Stimulated activated CD4-positive, alpha-beta T cell treated with anti-CD3 and anti-CD28 coated beads, TNF-alpha, amount 100 ng/mL, for 4 hours (primary cell): ENCODE data around the gene COPS4.
A peak's percentile ranks its signal among the peaks of the same experiment; 100 is the strongest.
"Not testable (repeated sequence)": the region's sequence is repeated elsewhere in the genome, so short reads cannot be mapped to it uniquely, and the experiment has no call there.

Experiments used
- DNase-seq, 3 experiments: peaks; one replicate each; pipeline ENCODE4 v3.0.0-alpha.2; 2020; ENCODE audit warnings: low read depth in 3 of 3

COPS4 gene

GRCh38 chr4:83023599-83023998, 11.4 kb upstream of the COPS4 start:
- not testable (repeated sequence) for DNase-seq

- DNase-seq = no peak
Measured at GRCh38 chr4:83024233-83024632, 10.8 kb upstream of the COPS4 start.

- no peak for DNase-seq
Measured at GRCh38 chr4:83025563-83025962, 9.4 kb upstream of the COPS4 start.

- no peak for DNase-seq
Measured at GRCh38 chr4:83028976-83029375, 6.0 kb upstream of the COPS4 start.

DNA sequence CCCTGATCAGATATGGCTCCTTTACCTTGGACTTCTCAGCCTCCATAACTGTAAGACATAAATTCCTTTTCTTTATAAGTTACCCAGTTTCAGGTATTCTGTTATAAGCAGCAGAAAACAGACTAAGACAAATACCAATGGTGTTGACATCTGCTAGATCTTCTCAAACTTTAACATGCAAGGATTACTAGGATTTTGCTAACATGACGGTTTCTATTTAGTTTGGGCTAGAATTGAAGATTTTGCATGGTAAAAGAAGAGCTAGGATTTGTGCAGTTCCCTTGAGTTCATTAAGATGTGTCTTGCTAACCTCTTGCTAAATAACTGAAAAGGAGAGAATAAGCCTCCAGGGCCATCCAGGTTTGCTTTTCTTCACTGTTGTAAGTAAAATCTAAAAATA, 5.3 kb upstream of the COPS4 start:
- no peak for DNase-seq

GRCh38 chr4:83036991-83037665, 2.1 kb downstream of the COPS4 start:
- no peak for DNase-seq

- no peak for DNase-seq
Measured at GRCh38 chr4:83040269-83040668, 5.3 kb downstream of the COPS4 start.

DNA sequence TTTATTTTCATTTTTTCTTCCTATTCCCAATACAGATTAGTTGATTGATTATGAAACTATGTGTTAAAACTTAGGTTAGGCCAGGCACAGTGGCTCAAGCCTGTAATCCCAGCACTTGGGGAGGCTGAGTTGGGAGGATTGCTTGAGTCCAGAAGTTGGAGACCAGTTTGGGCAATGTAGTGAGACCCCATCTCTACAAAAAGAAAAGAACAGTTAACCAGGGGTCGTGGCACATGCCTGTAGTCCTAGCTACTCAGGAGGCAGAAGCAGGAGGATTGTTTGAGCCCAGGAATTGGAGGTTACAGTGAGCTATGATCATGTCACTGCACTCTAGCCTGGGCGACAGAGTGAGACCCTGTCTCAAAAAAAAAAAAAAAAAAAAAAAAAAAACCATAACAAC, 8.2 kb downstream of the COPS4 start:
- not testable (repeated sequence) for DNase-seq

DNA sequence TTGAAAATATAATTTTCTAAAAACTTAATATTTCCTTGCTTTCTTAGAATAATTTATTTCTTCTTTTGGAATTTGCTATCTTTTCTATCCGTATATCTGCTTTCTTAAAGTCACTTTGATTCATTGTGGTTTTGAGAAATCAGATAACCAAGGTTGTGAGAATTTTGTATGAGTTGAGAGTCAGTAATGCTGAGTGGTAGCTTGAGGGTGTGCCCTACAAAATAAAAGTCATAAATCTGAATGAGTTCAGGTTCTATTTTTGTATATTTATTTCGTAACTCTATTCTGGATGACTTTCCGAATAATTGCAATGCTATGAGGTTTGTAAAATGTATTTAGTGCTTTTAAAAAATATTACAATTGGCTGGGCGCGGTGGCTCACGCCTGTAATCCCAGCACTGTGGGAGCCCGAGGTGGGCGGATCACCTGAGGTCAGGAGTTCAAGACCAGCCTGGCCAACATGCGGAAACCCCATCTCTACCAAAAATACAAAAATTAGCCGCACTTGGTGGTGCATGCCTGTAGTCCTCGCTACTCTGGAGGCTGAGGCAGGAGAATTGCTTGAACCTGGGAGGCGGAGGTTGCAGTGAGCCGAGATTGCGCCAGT, 8.9 kb downstream of the COPS4 start:
- DNase-seq = no peak

GRCh38 chr4:83046693-83047473, 11.9 kb downstream of the COPS4 start:
- DNase-seq = no peak

- DNase-seq = not testable (repeated sequence)
Measured at GRCh38 chr4:83048781-83049180, 13.8 kb downstream of the COPS4 start.

DNA sequence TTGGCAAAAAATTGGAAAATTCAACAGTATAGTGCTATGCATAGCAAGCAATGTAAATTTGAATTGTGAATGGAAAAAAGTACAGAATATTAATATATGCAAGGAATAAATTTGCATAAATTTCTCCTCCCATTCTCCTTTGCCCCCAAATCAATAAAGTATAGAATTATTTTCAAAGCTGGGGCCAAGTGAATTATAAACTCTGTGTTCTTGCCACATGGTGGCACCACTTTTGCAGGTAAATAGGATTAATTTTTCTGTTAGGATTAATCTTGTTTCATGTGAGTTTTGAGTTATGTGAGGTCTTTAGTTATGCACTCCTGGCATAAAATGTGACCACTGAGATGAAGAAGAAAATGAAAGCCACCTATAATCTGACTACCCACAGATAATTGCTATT, 19.9 kb downstream of the COPS4 start:
- no peak for DNase-seq

DNA sequence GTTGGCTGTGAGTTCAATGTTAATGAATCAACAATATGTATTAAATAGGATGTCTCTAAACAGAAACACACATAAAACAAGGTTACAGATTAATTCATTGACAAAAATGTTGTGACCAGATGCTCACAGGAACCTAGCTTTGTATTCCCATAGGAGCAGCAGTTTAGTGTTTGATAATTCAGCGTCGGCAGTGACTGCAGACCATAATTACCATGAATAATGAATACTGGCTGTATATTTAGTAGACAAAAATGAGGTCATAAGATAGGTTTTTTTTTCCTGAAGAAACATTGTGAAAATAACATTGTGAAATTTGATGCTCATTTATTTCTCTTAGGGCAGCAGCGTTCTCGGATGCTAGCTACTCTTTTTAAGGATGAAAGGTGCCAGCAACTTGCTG, 27.8 kb downstream of the COPS4 start:
- DNase-seq = no peak

DNA sequence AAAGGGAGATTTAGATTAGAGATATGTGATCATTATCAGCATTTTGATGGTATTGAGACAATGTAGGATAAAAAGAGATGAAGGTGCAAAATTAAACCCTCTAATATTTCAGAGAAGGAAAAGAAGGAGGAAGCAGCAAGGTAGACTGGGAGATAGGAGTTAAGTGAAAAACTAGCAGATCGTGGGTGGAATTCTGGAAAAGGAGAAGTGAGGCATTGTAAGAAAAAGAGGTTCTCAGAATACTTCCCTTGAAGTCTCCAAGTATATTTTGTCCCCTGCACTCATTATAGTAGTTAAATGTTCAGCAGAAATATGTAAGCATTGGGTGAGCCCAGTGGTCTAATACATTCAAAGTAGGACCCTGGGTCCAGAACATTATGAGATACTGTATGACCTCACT, 30.3 kb downstream of the COPS4 start:
- DNase-seq = no peak

DNA sequence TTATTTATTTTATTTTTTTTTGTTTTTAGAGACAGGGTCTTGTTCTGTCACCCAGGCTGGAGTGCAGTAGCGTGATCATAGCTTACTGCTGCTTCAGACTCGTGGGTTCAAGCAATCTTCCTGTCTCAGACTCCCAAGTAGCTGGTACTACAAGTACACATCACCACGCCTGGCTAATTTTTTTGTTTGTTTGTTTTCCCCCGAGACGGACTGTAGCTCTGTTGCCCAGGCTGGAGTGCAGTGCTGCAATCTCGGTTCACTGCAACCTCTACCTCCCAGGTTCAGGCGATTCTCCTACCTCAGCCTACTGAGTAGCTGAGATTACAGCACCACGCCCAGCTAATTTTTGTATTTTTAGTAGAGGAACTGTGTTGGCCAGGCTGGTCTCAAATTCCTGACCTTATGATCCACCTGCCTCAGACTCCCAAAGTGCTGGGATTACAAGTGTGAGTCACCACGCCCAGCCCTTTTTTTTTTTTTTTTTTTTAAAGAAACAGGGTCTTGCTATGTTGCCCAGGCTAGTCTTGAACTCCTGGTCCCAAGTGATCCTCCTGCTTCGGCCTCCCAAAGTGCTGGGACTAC, 32.2 kb downstream of the COPS4 start:
- no peak for DNase-seq

DNA sequence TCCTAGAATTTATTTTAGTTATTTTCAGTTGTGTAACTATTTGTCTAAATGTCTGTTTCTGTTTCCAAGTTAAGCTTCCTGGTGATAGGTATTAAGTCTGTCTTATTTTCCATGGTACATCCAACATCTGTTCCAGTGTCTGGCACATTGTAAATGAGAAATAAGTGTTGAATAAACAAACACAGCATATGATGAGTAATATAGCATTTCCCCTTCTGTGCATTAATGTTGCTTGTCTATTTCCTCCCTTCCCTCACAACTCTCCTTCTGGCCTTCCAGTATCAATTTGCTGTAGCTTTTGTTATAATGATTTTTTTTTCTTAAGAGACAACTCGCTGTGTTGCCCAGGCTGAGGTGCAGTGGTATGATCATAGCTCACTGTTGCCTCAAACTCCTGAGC, 36.1 kb downstream of the COPS4 start:
- no peak for DNase-seq

DNA sequence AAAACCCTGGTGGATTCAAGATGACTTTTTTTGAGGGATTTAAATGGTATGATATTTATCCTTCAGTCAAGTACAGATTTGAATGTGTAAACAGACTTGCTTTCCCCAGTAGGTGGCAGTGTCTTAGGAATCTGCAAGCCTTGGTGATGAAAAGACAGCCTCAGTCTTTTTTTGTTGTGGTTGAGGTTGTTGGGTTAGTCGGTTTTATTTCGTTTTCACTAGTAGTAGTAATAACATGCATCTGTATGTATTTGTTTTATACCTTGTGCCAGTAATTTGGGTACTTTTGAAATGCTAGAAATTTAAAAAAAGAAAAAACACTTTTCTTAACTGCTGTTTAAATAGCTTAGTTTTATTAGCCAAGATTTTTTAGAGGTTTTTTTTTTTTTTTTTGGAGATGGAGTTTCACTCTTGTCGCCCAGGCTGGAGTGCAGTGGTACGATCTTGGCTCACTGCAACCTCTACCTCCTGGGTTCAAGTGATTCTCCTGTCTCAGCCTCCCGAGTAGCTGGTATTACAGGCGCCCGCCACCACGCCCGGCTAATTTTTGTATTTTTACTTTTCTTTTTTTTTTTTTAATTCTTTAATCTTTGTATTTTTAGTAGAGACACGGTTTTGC, 39.2 kb downstream of the COPS4 start:
- DNase-seq = peak in 1 of 3 experiments; percentile 46

GRCh38 chr4:83074783-83075182, 39.8 kb downstream of the COPS4 start:
- not testable (repeated sequence) for DNase-seq

DNA sequence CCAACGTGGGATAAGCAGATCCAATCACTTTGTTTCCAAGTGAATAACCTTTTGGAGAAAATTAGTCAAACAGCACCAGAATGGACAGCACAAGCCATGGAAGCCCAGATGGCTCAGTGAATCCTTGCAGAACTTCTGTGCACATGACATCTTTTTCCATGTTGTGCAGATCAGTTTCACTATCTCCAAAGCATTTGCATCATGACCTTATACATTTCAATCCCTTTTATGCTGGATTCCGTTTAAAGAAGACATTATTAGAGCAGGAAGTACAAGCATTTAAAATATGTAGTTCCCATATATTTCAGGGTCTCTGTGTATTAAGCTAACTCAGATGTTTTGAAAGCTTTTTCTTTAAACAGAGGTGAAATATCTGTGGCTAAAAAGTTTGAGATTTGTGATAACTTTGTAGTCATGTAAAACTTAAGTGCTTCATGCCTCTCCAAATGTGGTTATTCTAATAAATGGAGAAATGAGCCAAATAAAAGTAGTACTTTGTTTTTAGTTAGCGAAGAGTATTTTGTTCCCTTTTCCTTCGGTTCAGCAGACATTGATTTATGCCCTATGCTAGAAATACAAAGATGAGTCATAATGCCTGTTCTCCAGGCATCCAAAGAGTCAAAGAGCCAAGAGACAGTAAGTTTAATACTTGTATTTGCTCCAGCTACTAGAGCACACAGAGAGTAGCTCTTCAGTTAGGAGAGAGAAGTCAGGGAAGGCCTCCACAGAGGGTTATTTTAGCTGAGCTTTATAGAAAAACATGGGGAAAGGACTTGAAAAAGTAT, 40.5 kb downstream of the COPS4 start:
- DNase-seq = no peak

DNA sequence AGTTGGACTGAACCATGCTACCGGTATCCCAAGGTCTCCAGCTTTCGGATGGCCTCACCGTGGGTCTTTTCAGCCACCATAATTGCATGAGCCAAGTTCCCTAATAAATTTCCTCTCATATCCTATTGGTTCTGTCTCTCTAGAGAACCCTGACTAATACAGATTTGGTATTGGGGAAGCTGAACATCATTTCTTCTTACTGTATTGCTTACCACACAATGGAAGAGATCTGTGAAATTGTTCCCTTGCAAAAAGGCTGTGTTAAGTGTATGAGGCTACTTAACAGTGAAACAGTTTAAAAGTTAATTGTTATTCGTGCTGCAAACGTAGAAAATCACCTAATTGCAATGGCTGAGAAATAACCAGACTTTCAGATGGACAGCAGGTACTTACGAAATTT, 45.6 kb downstream of the COPS4 start:
- no peak for DNase-seq

GRCh38 chr4:83082777-83083176, 47.8 kb downstream of the COPS4 start:
- no peak for DNase-seq
